ENCODE data around the gene CLDN5. TPM values are rescaled to one million over a fixed set of nuclear protein-coding genes. Genes with fewer than 3 reads are reported as not detected.

The CLDN5 gene
- total and polyA plus RNA-seq, 2 donors (not counting 1 experiment from before 2014, with no cell fraction given): not detected

GRCh38 chr22:19555651-19556050 lies 31.4 kb upstream of the CLDN5 start:
- Histone ChIP-seq H3K79me2 (ENCODE audit: control insufficient read depth, insufficient read depth, low read length) (no peaks in the 10 kb centered on the region), H3K9me3 (ENCODE audit: control extremely low read depth in 1 of 3, control insufficient read depth in 2 of 3, insufficient read depth in 1 of 3, low read length in 2 of 3) (peaks cover 0 to 8% (median 5%) of the 10 kb centered on the region in 3 donors), H3K4me2 (replicated peaks; ENCODE audit: low read depth, low read length, poor library complexity, severe bottlenecking) (no peak overlapping the region), H3K4me1 (ENCODE audit: control insufficient read depth in 2 of 2, insufficient read depth in 2 of 2, low read length in 2 of 2) (no peaks in the 10 kb centered on the region), H3K27me3 (replicated peaks in 1 of 4; ENCODE audit: control extremely low read depth in 1 of 4, control insufficient read depth in 3 of 4, insufficient read depth in 4 of 4, low read length in 3 of 4) (peaks cover 0 to 9% (median under 1%) of the 10 kb centered on the region in 4 experiments), H4K20me1 (ENCODE audit: control insufficient read depth, insufficient read depth, low read length, poor library complexity, severe bottlenecking) (no peaks in the 10 kb centered on the region), H2AFZ (ENCODE audit: insufficient read depth, low read depth, low read length, poor library complexity, severe bottlenecking) (no peak overlapping the region), H3K9ac (ENCODE audit: low read length) (no peak overlapping the region), H3K27ac (ENCODE audit: low read length in 2 of 2) (no peak overlapping the region), H3K4me3 (ENCODE audit: control extremely low read depth in 1 of 5, extremely low read depth in 1 of 5, insufficient read depth in 1 of 5, low read depth in 2 of 5, low read length in 4 of 5) (no peak overlapping the region), H3K36me3 (replicated peaks in 1 of 2; ENCODE audit: control extremely low read depth in 1 of 2, control insufficient read depth in 1 of 2, extremely low read depth in 1 of 2, insufficient read depth in 2 of 2, low read length in 1 of 2) (no peaks in the 10 kb centered on the region)
- intact Hi-C loops (cut with micrococcal nuclease): no loop called here
- no peak for TF ChIP-seq EZH2 (IDR thresholded peaks at IDR 0.05; ENCODE audit: borderline replicate concordance, insufficient read depth, low read depth, low read length, poor library complexity, severe bottlenecking)
- TF ChIP-seq CTCF (IDR thresholded peaks at IDR 0.05): no peak
- Mint-ChIP-seq H3K4me3 (no peak overlapping the region), H3K9me3 (ENCODE audit: insufficient read depth) (no peaks in the 10 kb centered on the region), H3K27me3 (peaks cover 29% of the 10 kb centered on the region), H3K27ac (no peak overlapping the region), H3K4me1 (no peaks in the 10 kb centered on the region)
- ATAC-seq (ENCODE audit: low read depth): no peak
- POLR2A ChIA-PET: no interaction called here
- WGBS (ENCODE audit: insufficient coverage): 88% methylated on average over 5 of the region's 6 CpGs
- DNase-seq: no peak
- CTCF ChIA-PET: no interaction called here

GRCh38 chr22:19554834-19555404 lies 30.7 kb upstream of the CLDN5 start:
- WGBS (ENCODE audit: insufficient coverage): 96% methylated on average over 9 of the region's 12 CpGs
- CTCF ChIA-PET: no interaction called here
- no peak overlapping the region for H3K27ac ChIP-seq (ENCODE audit: low read length in 2 of 2)
- no peak overlapping the region for H3K9ac ChIP-seq (ENCODE audit: low read length)
- no peak overlapping the region for H3K27ac Mint-ChIP-seq
- H3K27me3 Mint-ChIP-seq: peaks cover 29% of the 10 kb centered on the region
- H3K27me3 ChIP-seq (replicated peaks in 1 of 4; ENCODE audit: control extremely low read depth in 1 of 4, control insufficient read depth in 3 of 4, insufficient read depth in 4 of 4, low read length in 3 of 4): peaks cover 0 to 9% (median under 1%) of the 10 kb centered on the region in 4 experiments
- no peak overlapping the region for H3K4me2 ChIP-seq (replicated peaks; ENCODE audit: low read depth, low read length, poor library complexity, severe bottlenecking)
- DNase-seq: no peak
- H3K79me2 ChIP-seq (ENCODE audit: control insufficient read depth, insufficient read depth, low read length): no peaks in the 10 kb centered on the region
- H3K4me1 Mint-ChIP-seq: no peaks in the 10 kb centered on the region
- peaks cover 0 to 8% (median 5%) of the 10 kb centered on the region in 3 donors for H3K9me3 ChIP-seq (ENCODE audit: control extremely low read depth in 1 of 3, control insufficient read depth in 2 of 3, insufficient read depth in 1 of 3, low read length in 2 of 3)
- ATAC-seq (ENCODE audit: low read depth): no peak
- no peak overlapping the region for H3K4me3 ChIP-seq (ENCODE audit: control extremely low read depth in 1 of 5, extremely low read depth in 1 of 5, insufficient read depth in 1 of 5, low read depth in 2 of 5, low read length in 4 of 5)
- H2AFZ ChIP-seq (ENCODE audit: insufficient read depth, low read depth, low read length, poor library complexity, severe bottlenecking): no peak overlapping the region
- H4K20me1 ChIP-seq (ENCODE audit: control insufficient read depth, insufficient read depth, low read length, poor library complexity, severe bottlenecking): no peaks in the 10 kb centered on the region
- H3K36me3 ChIP-seq (replicated peaks in 1 of 2; ENCODE audit: control extremely low read depth in 1 of 2, control insufficient read depth in 1 of 2, extremely low read depth in 1 of 2, insufficient read depth in 2 of 2, low read length in 1 of 2): no peaks in the 10 kb centered on the region
- TF ChIP-seq CTCF (IDR thresholded peaks at IDR 0.05) (no peak), EZH2 (IDR thresholded peaks at IDR 0.05; ENCODE audit: borderline replicate concordance, insufficient read depth, low read depth, low read length, poor library complexity, severe bottlenecking) (no peak)
- H3K9me3 Mint-ChIP-seq (ENCODE audit: insufficient read depth): no peaks in the 10 kb centered on the region
- no peak overlapping the region for H3K4me3 Mint-ChIP-seq
- intact Hi-C loops (cut with micrococcal nuclease): no loop called here
- POLR2A ChIA-PET: interaction anchor here (0.6 kb wide), 1 partner anchor 441 kb away, joined by 3 read pairs; no protein-coding TSS in a partner anchor
- H3K4me1 ChIP-seq (ENCODE audit: control insufficient read depth in 2 of 2, insufficient read depth in 2 of 2, low read length in 2 of 2): no peaks in the 10 kb centered on the region
